Mammary epithelial cell (primary cell): ENCODE data around the gene SPC25.

Experiments
- EZH2 ChIP-seq: IDR thresholded peaks from 2 replicates; pipeline ENCODE4 v1.6.1; 2012; ENCODE audit warnings: low read length, inconsistent platforms, borderline replicate concordance
- TF ChIP-seq, protein P1 (sequence below), 2 donors: IDR thresholded peaks in 1 of 2; conservative IDR thresholded peaks in 1 of 2; 2 replicates each; pipeline ENCODE4 v1.5.1; 2011 to 2012; ENCODE audit warnings: inconsistent platforms in 2 of 2, low read length in 2 of 2, mild to moderate bottlenecking in 2 of 2, control low read depth in 1 of 2, low read depth in 1 of 2; ENCODE audit not compliant: insufficient read depth in 1 of 2; ENCODE audit errors: extremely low read depth in 1 of 2

- TF ChIP-seq, protein P1, sequence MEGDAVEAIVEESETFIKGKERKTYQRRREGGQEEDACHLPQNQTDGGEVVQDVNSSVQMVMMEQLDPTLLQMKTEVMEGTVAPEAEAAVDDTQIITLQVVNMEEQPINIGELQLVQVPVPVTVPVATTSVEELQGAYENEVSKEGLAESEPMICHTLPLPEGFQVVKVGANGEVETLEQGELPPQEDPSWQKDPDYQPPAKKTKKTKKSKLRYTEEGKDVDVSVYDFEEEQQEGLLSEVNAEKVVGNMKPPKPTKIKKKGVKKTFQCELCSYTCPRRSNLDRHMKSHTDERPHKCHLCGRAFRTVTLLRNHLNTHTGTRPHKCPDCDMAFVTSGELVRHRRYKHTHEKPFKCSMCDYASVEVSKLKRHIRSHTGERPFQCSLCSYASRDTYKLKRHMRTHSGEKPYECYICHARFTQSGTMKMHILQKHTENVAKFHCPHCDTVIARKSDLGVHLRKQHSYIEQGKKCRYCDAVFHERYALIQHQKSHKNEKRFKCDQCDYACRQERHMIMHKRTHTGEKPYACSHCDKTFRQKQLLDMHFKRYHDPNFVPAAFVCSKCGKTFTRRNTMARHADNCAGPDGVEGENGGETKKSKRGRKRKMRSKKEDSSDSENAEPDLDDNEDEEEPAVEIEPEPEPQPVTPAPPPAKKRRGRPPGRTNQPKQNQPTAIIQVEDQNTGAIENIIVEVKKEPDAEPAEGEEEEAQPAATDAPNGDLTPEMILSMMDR (conservative IDR thresholded peaks at IDR 0.05 in 1 of 2, IDR thresholded peaks at IDR 0.05 in 1 of 2; ENCODE audit: extremely low read depth in 1 of 2, insufficient read depth in 1 of 2, low read depth in 1 of 2, low read length in 2 of 2): no peak
- TF ChIP-seq EZH2: no peak
Observed at GRCh38 chr2:168855601-168856000, 34.6 kb downstream of the SPC25 start.
